T-helper 2 cell treated with Interferon-gamma antibody and Interleukin-4, amounts not matched to agents 5 μg/mL and 100 μg/mL, for 36 hours (primary cell): ENCODE data around the gene E2F6.

Experiments used
- DNase-seq: peaks from one replicate; pipeline ENCODE4 v3.0.0; 2021; ENCODE audit warnings: low spot score
- H3K27ac Mint-ChIP-seq: one replicate; pipeline ENCODE4 v1.8.0; 2021; ENCODE audit warnings: mild to moderate bottlenecking, mixed read lengths
- H3K27me3 Mint-ChIP-seq: one replicate; pipeline ENCODE4 v1.8.0; 2021; ENCODE audit warnings: low read depth, mixed read lengths
- H3K36me3 Mint-ChIP-seq: one replicate; pipeline ENCODE4 v1.8.0; 2021; ENCODE audit warnings: low read depth, mixed read lengths
- H3K4me1 Mint-ChIP-seq: one replicate; pipeline ENCODE4 v1.8.0; 2021; ENCODE audit warnings: low read depth, mixed read lengths
- H3K4me3 Mint-ChIP-seq: one replicate; pipeline ENCODE4 v1.8.0; 2022; ENCODE audit warnings: mild to moderate bottlenecking, moderate library complexity, mixed read lengths
- H3K9me3 Mint-ChIP-seq: one replicate; pipeline ENCODE4 v1.8.0; 2021; ENCODE audit warnings: mixed read lengths

The E2F6 gene

DNA sequence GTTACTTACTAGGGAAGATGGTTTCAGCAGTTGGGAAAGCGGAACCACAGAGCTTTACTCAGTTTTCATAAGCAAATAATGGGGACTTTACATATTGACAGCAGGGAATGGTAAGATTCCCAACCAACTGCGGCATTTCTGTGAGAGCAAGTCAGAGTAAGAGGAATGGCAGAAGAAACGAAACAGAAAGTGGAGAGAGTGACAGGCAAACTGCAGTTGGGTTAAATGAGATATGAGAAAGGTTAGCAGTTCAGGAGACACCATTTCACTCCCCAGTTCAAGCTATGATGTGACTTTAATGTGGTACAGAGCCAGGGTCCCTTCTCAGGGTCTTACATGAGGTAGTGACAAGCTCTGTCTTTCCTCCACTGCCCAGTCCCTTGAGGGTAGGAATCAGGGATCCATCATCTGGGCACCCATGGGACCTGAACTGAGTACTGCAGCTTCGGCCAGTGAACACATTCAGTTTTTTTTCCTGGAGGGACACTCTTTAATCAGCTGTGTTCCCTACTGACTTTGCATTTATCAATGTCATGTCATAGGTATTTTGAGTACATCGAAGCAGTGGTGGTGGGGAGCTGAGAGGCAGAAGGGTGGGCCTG lies 34.8 kb upstream of the E2F6 start:
- Mint-ChIP-seq H3K4me3 (no peak overlapping the region), H3K4me1 (peaks cover 4% of the 10 kb centered on the region), H3K9me3 (peaks cover 4% of the 10 kb centered on the region), H3K36me3 (no peaks in the 10 kb centered on the region), H3K27me3 (no peaks in the 10 kb centered on the region), H3K27ac (no peak overlapping the region)
- no peak for DNase-seq

- peaks cover 4% of the 10 kb centered on the region for H3K9me3 Mint-ChIP-seq
- no peak overlapping the region for H3K27ac Mint-ChIP-seq
- DNase-seq, result no peak
- peaks cover 5% of the 10 kb centered on the region for H3K27me3 Mint-ChIP-seq
- no peak overlapping the region for H3K4me3 Mint-ChIP-seq
- no peaks in the 10 kb centered on the region for H3K36me3 Mint-ChIP-seq
- H3K4me1 Mint-ChIP-seq, result peaks cover 4% of the 10 kb centered on the region
Observed at GRCh38 chr2:11499081-11499743, 33.3 kb upstream of the E2F6 start.

- Mint-ChIP-seq H3K4me1 (peaks cover 4% of the 10 kb centered on the region), H3K9me3 (peaks cover 4% of the 10 kb centered on the region)
Observed at GRCh38 chr2:11498543-11499034, 32.6 kb upstream of the E2F6 start.

DNA sequence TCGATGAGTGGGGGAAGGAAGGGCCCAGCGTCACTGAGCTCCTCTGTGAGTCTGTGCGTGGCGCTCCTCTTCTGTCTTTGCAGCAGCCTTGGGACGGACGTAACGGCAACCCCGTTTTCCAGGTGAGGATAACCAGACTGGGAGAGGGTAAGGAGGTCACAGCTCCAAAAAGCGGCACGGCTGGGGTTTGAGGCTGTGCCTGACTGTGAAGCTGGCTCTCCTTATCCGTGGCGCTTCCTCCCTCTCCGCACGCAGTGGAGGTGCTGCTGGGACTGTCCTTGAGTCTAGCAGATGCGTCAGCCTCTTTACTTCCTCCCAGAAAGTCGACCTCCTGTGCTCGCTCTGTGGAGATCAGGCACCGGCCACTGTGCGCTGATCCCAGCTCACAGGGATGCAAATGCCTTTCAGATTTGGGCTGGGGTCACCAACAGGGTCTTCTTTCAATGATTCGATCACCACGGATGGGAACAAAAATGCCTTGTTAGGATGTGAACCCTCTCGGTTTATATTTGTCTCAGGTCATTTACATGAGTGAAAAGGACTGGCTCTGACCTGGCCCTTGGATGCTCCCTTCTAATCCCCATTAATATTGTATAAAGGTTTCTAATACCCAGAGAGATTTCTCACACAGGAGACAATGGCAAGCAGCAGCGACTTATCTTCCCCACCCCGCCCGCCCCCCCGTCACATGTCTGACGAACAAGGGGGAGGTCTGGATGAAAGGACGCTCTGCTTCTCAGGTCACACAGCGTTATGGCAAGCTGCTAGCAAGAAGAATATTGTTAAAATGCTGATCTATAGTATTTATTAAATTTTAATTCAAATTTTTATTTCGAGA lies 30.1 kb upstream of the E2F6 start:
- Mint-ChIP-seq H3K9me3 (no peaks in the 10 kb centered on the region), H3K27me3 (peaks cover 10% of the 10 kb centered on the region), H3K27ac (no peak overlapping the region), H3K36me3 (no peaks in the 10 kb centered on the region), H3K4me3 (no peak overlapping the region), H3K4me1 (peaks cover 4% of the 10 kb centered on the region)
- DNase-seq, result no peak

More at GRCh38 chr2:11498543-11499034, 32.6 kb upstream of the E2F6 start:
- Mint-ChIP-seq H3K27me3 (peaks cover 6% of the 10 kb centered on the region), H3K4me3 (no peak overlapping the region), H3K27ac (no peak overlapping the region), H3K36me3 (no peaks in the 10 kb centered on the region)
- no peak for DNase-seq

DNA sequence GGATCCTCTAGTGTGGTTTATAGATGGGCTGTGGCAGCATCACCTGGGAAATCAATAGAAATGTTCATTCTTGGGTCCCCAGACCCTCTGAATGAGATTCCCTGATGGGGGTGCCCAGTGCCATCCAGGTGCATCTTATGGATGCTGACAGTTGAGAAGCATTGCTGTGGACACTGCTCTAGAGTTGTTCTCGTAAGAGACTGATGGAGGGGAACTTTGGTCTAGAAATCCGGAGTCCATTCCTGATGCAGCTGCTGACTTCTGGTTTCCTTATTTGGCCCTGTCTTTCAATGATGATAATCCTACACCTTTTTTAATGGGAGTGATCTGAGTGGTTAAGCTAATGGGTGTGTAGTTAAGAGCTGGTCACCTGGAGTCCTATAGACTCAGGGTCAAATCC lies 28.3 kb upstream of the E2F6 start:
- no peaks in the 10 kb centered on the region for H3K9me3 Mint-ChIP-seq
- H3K27me3 Mint-ChIP-seq, result peaks cover 16% of the 10 kb centered on the region
- DNase-seq, result no peak
- H3K36me3 Mint-ChIP-seq, result no peaks in the 10 kb centered on the region
- no peaks in the 10 kb centered on the region for H3K4me1 Mint-ChIP-seq
- H3K27ac Mint-ChIP-seq, result no peak overlapping the region
- H3K4me3 Mint-ChIP-seq, result no peak overlapping the region

DNA sequence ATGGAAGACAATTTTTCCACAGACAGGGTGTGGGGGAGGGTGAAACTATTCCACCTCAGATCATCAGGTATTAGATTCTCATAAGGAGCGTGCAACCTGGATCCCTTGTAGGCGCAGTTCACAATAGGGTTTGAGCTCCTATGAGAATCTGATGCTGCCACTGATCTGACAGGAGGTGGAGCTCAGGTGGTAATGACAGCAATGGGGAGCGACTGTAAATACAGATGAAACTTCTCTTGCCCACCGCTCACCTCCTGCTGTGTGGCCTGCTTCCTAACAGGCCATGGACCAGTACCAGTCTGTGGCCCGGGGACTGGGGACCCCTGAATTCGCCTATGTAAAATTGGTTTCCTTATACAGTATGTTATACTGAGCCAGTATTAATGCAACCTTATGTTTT lies 27.3 kb upstream of the E2F6 start:
- Mint-ChIP-seq H3K36me3 (no peaks in the 10 kb centered on the region), H3K4me3 (no peak overlapping the region), H3K27me3 (peaks cover 16% of the 10 kb centered on the region), H3K4me1 (no peaks in the 10 kb centered on the region), H3K9me3 (no peaks in the 10 kb centered on the region), H3K27ac (no peak overlapping the region)
- no peak for DNase-seq

DNA sequence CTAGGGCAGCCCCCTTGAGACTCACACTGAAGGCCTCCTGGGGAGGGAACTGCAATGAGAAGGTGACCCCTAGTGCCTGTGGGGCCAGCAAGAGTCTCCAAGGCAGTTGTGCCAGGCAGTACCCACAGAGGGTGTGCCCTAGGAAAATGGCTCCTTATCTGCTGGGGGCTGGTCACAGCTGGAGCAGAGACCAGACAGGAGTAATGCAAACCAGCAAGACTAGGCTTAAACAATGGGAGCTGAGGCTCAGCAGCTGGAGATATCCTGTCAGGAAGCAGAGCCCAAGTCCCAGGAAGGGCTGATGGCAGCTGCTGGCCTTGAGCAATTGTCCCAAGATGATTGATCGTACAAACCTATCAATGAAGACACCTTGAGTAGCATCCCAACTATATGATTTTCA lies 26.8 kb upstream of the E2F6 start:
- Mint-ChIP-seq H3K36me3 (no peaks in the 10 kb centered on the region), H3K4me3 (no peak overlapping the region), H3K9me3 (no peaks in the 10 kb centered on the region), H3K27ac (no peak overlapping the region), H3K4me1 (no peaks in the 10 kb centered on the region), H3K27me3 (peaks cover 16% of the 10 kb centered on the region)
- no peak for DNase-seq

DNA sequence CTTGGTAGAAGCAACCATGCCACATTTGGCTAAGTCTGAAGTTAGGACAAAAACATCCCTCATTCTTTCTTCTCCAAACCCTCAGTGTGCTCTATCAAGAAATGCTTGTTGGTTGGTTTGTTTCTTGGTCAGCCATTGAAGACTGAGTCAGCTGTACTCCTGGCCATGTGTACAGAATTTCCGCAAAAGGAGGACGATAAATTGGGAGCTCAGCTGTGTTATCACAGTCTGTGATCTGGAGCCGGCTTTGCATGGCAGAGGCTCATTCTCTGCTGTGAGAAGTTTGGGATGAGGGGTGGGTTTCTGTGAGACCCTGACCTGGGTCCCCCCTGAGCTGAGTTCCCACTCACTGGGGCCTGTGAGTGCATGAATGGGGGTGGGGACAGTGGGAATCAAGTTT lies 26.3 kb upstream of the E2F6 start:
- no peak for DNase-seq
- no peaks in the 10 kb centered on the region for H3K9me3 Mint-ChIP-seq
- H3K27ac Mint-ChIP-seq, result no peak overlapping the region
- H3K4me1 Mint-ChIP-seq, result no peaks in the 10 kb centered on the region
- peaks cover 18% of the 10 kb centered on the region for H3K27me3 Mint-ChIP-seq
- no peaks in the 10 kb centered on the region for H3K36me3 Mint-ChIP-seq
- no peak overlapping the region for H3K4me3 Mint-ChIP-seq

GRCh38 chr2:11491348-11491933 lies 25.5 kb upstream of the E2F6 start:
- no peaks in the 10 kb centered on the region for H3K9me3 Mint-ChIP-seq
- no peaks in the 10 kb centered on the region for H3K36me3 Mint-ChIP-seq
- no peaks in the 10 kb centered on the region for H3K4me1 Mint-ChIP-seq
- DNase-seq, result no peak
- no peak overlapping the region for H3K27ac Mint-ChIP-seq
- peaks cover 19% of the 10 kb centered on the region for H3K27me3 Mint-ChIP-seq
- no peak overlapping the region for H3K4me3 Mint-ChIP-seq

GRCh38 chr2:11490194-11490593 lies 24.2 kb upstream of the E2F6 start:
- DNase-seq, result no peak
- Mint-ChIP-seq H3K27me3 (peaks cover 30% of the 10 kb centered on the region), H3K36me3 (no peaks in the 10 kb centered on the region), H3K27ac (no peak overlapping the region), H3K9me3 (no peaks in the 10 kb centered on the region), H3K4me1 (no peaks in the 10 kb centered on the region), H3K4me3 (no peak overlapping the region)

- Mint-ChIP-seq H3K27me3 (peaks cover 37% of the 10 kb centered on the region), H3K36me3 (no peaks in the 10 kb centered on the region), H3K27ac (no peak overlapping the region), H3K4me3 (no peak overlapping the region), H3K4me1 (no peaks in the 10 kb centered on the region), H3K9me3 (no peaks in the 10 kb centered on the region)
- no peak for DNase-seq
Observed at GRCh38 chr2:11488809-11489208, 22.8 kb upstream of the E2F6 start.

- DNase-seq, result no peak
- H3K36me3 Mint-ChIP-seq, result no peaks in the 10 kb centered on the region
- H3K27ac Mint-ChIP-seq, result no peak overlapping the region
- peaks cover 56% of the 10 kb centered on the region for H3K27me3 Mint-ChIP-seq
- H3K9me3 Mint-ChIP-seq, result no peaks in the 10 kb centered on the region
- peaks cover 5% of the 10 kb centered on the region for H3K4me1 Mint-ChIP-seq
- no peak overlapping the region for H3K4me3 Mint-ChIP-seq
Observed at GRCh38 chr2:11483806-11484617, 18.1 kb upstream of the E2F6 start.

DNA sequence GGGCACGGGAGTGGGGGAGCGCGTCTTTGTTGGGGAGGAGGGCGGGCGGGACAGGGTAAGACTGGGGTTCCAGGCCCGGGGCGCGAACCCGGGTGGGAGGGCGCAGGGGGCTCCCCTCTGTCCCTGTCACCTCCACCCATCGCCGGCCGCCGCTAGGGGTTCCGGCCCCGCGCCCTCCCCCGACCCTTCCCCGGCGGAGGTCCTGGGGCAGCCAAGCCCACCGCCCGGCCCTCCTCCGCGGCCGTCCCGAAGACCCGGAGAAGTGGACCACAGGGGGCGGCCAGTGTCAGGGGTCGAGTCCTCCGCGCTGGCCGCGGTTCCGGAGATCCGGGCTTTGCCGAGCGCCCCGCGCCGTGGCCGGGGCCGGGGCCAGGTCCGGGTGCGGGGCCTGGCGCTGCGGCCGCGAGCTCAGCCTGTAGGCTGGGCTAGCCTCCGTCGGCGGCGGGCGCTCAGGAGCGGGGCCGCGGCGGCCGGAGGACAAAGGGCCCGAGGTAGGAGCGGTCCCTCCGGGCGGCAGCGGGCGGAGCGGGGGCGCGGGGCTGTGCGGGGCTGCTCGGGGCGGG lies 16.6 kb upstream of the E2F6 start:
- Mint-ChIP-seq H3K27ac (no peak overlapping the region), H3K27me3 (peaks cover 56% of the 10 kb centered on the region), H3K4me3 (no peak overlapping the region), H3K36me3 (no peaks in the 10 kb centered on the region), H3K4me1 (peaks cover 5% of the 10 kb centered on the region), H3K9me3 (no peaks in the 10 kb centered on the region)
- DNase-seq, result no peak
